Ishikawa (cell line): Measurements from ENCODE around the gene ATP2A2.

Source experiments
- CEBPB ChIP-seq: IDR thresholded peaks from 2 replicates; pipeline ENCODE4 v1.6.1; 2012
- CREB1 ChIP-seq: IDR thresholded peaks from 2 replicates; pipeline ENCODE4 v1.6.1; 2012; ENCODE audit warnings: low read depth
- EP300 ChIP-seq: IDR thresholded peaks from 2 replicates; pipeline ENCODE4 v1.6.1; 2012; ENCODE audit warnings: borderline replicate concordance
- FOXM1 ChIP-seq: IDR thresholded peaks from 2 replicates; pipeline ENCODE4 v1.6.1; 2012; ENCODE audit warnings: low read depth, borderline replicate concordance
- MAX ChIP-seq: IDR thresholded peaks from 2 replicates; pipeline ENCODE4 v1.6.1; 2012
- NFIC ChIP-seq: IDR thresholded peaks from 2 replicates; pipeline ENCODE4 v1.6.1; 2012
- RAD21 ChIP-seq: IDR thresholded peaks from 2 replicates; pipeline ENCODE4 v1.6.1; 2012; ENCODE audit warnings: low read depth
- REST ChIP-seq: IDR thresholded peaks from 2 replicates; pipeline ENCODE4 v1.6.1; 2012; ENCODE audit warnings: low read depth, mild to moderate bottlenecking
- TCF12 ChIP-seq: IDR thresholded peaks from 2 replicates; pipeline ENCODE4 v1.6.1; 2012; ENCODE audit warnings: low read depth
- USF1 ChIP-seq: IDR thresholded peaks from 2 replicates; pipeline ENCODE4 v1.6.1; 2012
- YY1 ChIP-seq: IDR thresholded peaks from 2 replicates; pipeline ENCODE4 v1.6.1; 2012; ENCODE audit warnings: low read depth
- ZBTB7A ChIP-seq: IDR thresholded peaks from 2 replicates; pipeline ENCODE4 v1.6.1; 2012; ENCODE audit warnings: low read depth

GRCh38 chr12:110330124-110330523 lies 49.1 kb downstream of the ATP2A2 start:
- TF ChIP-seq EP300, result no peak
- TF ChIP-seq MAX, result no peak
- TF ChIP-seq RAD21, result no peak
- TF ChIP-seq ZBTB7A, result no peak
- no peak for TF ChIP-seq REST
- TF ChIP-seq YY1, result no peak
- TF ChIP-seq FOXM1, result no peak
- TF ChIP-seq CREB1, result no peak
- TF ChIP-seq NFIC, result no peak
- no peak for TF ChIP-seq TCF12
- TF ChIP-seq CEBPB, result no peak
- no peak for TF ChIP-seq USF1
